DND-41 (cell line): ENCODE data around the gene MPPE1.

Source experiments
- CTCF ChIP-seq: IDR thresholded peaks from 2 replicates; pipeline ENCODE4 v1.5.1; 2012; ENCODE audit warnings: borderline replicate concordance, low read length, moderate library complexity, mild to moderate bottlenecking; ENCODE audit not compliant: poor library complexity, severe bottlenecking; ENCODE audit errors: extremely low read depth
- EZH2 ChIP-seq: IDR thresholded peaks from 3 replicates; pipeline ENCODE4 v1.6.1; 2012; ENCODE audit warnings: borderline replicate concordance, low read depth, mild to moderate bottlenecking, moderate library complexity, low read length, inconsistent platforms; ENCODE audit not compliant: severe bottlenecking

- no peak for TF ChIP-seq CTCF
- TF ChIP-seq EZH2 = no peak
Observed at GRCh38 chr18:11902522-11903292, 5.4 kb downstream of the MPPE1 start.
